Measurements from ENCODE around the gene TIGD1. TPM values are rescaled to one million over a fixed set of nuclear protein-coding genes. Genes with fewer than 3 reads are reported as not detected.

Gene TIGD1
- total and polyA plus RNA-seq, 7 donors = 0.23 to 4.2 (median 3.0) TPM

DNA sequence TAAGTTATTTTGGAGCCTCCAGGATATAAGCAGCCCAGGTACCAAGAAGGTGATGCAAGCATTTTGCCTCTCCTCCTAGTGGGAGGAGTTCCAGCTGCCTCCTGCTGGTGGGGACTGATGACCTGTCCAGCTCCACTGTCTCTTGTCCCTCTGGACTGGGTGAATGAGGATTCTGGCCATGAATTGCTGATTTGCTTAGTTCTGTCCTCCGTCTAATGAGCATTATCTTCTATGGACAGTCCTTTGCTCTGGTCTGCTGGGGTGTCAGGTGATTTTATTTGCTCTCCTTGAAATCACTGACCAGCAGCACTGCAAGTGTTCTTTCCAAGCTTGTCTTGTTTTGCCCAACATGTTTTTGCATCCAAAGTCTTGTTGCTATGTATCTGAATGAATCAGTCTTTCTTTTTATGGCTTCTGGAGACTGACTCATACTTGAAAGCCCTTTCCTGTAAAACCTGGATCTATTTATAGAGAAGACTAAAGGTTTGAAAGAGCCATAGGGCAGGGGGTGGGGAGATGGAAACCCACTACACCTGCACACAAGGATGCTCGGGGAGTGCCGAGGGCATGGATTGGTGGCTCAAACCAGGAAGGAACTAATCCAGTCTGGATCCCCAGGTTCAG lies 42.5 kb upstream of the TIGD1 start:
- Histone ChIP-seq H3K27ac (peak overlapping the region; percentile 44 to 68 (median 47)), H3K27me3 (no peaks in the 10 kb centered on the region), H3K9me3 (no peaks in the 10 kb centered on the region), H3K4me1 (peaks cover 0 to 35% (median 28%) of the 10 kb centered on the region in 4 donors), H3K4me3 (no peak overlapping the region), H3K36me3 (no peaks in the 10 kb centered on the region)
- WGBS, 2 donors = 17 to 79% methylated on average over 3 of the region's 3 CpGs
- intact Hi-C loops (cut with DNase I) = no loop called here
- no peak for DNase-seq
- TF ChIP-seq, protein P1, sequence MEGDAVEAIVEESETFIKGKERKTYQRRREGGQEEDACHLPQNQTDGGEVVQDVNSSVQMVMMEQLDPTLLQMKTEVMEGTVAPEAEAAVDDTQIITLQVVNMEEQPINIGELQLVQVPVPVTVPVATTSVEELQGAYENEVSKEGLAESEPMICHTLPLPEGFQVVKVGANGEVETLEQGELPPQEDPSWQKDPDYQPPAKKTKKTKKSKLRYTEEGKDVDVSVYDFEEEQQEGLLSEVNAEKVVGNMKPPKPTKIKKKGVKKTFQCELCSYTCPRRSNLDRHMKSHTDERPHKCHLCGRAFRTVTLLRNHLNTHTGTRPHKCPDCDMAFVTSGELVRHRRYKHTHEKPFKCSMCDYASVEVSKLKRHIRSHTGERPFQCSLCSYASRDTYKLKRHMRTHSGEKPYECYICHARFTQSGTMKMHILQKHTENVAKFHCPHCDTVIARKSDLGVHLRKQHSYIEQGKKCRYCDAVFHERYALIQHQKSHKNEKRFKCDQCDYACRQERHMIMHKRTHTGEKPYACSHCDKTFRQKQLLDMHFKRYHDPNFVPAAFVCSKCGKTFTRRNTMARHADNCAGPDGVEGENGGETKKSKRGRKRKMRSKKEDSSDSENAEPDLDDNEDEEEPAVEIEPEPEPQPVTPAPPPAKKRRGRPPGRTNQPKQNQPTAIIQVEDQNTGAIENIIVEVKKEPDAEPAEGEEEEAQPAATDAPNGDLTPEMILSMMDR (IDR thresholded peaks at IDR 0.05) = no peak
- TF ChIP-seq EP300 (IDR thresholded peaks at IDR 0.05) = no peak
- TF ChIP-seq POLR2A (IDR thresholded peaks at IDR 0.05) = no peak
- TF ChIP-seq POLR2AphosphoS5 (IDR thresholded peaks at IDR 0.05) = peak in 1 of 4 donors; percentile 12

DNA sequence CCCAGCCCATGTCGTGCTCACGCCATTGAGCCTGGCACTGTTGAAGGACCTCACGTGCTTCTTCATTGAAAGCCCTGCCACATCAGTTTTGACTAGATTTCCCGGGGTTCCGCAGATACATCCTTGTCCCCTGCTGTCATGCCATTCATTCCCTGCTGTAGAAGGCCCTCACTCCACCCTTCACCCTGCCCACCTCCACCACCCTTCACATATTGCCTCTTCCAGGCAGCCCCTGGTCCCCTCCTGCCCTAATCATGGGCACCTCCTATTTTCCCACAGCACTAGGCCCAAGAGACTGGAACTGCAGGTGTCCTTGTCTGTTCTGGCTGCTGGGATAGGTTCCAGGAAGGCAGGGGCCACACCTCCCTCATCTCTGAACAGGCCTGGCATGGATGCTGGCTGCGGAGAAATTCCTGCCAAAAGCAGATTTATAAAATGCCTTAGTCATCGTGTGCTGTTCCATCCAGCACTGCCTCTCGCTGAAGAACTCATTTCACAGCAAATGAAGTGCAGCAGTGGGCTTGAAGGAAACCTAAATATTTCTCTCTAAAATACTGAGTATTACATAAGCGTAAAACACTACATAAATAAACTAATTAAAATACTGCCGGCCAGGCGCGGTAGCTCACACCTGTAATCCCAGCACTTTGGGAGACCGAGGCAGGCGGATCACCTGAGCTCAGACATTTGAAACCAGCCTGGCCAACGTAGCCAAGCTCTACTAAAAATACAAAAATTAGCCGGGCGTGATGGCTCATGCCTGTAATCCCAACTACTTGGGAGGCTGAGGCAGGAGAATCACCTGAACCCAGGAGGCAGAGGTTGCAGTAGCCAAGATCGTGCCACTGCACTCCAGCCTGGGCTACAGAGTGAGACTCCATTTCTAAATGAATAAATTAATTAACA lies 38.6 kb upstream of the TIGD1 start:
- Histone ChIP-seq H3K27me3 (no peaks in the 10 kb centered on the region), H3K9me3 (no peaks in the 10 kb centered on the region), H3K4me1 (peaks cover 0 to 31% (median 28%) of the 10 kb centered on the region in 4 donors), H3K27ac (peak overlapping the region; percentile 37 to 76 (median 63)), H3K36me3 (peaks cover 0 to 7% (median 0%) of the 10 kb centered on the region in 4 donors), H3K4me3 (no peak overlapping the region)
- DNase-seq = peak; percentile 80
- no peak for TF ChIP-seq POLR2AphosphoS5 (IDR thresholded peaks at IDR 0.05)
- no peak for TF ChIP-seq POLR2A (IDR thresholded peaks at IDR 0.05)
- TF ChIP-seq, protein P1 (IDR thresholded peaks at IDR 0.05) = no peak
- TF ChIP-seq EP300 (IDR thresholded peaks at IDR 0.05) = no peak
- WGBS, 2 donors = 25 to 72% methylated on average over 18 of the region's 18 CpGs
- intact Hi-C loops (cut with DNase I) = no loop called here

DNA sequence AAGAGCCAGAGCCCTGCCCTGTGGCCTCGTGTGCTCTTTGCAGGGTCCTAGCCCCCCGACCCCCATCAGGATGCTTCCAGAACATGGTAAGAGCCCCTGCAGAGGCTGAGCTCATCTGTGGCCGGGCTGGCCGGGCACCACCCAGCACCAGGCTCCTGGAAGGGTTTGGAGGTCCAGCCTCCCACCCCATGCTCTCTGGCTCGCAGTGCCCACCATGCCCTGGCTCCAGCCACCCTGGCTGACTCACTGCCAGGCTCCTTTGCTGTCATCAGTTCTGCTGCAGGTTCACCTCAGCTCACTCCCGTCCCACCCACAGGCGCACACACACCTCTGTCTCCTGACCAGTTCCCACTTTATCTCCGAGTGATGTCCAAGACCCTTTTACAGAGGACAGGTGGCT lies 37.7 kb upstream of the TIGD1 start:
- no peak for TF ChIP-seq POLR2A (IDR thresholded peaks at IDR 0.05)
- TF ChIP-seq POLR2AphosphoS5 (IDR thresholded peaks at IDR 0.05) = no peak
- no peak for TF ChIP-seq EP300 (IDR thresholded peaks at IDR 0.05)
- TF ChIP-seq, protein P1 (IDR thresholded peaks at IDR 0.05) = no peak
- Histone ChIP-seq H3K36me3 (peaks cover 0 to 15% (median 0%) of the 10 kb centered on the region in 4 donors), H3K4me1 (peaks cover 0 to 22% (median 19%) of the 10 kb centered on the region in 4 donors), H3K9me3 (no peaks in the 10 kb centered on the region), H3K27ac (peak overlapping the region in 2 of 4 donors; percentile 75 to 76), H3K4me3 (no peak overlapping the region), H3K27me3 (no peaks in the 10 kb centered on the region)
- WGBS, 2 donors = 91 to 92% methylated on average over 8 of the region's 8 CpGs
- DNase-seq = peak; percentile 36
- intact Hi-C loops (cut with DNase I) = no loop called here

DNA sequence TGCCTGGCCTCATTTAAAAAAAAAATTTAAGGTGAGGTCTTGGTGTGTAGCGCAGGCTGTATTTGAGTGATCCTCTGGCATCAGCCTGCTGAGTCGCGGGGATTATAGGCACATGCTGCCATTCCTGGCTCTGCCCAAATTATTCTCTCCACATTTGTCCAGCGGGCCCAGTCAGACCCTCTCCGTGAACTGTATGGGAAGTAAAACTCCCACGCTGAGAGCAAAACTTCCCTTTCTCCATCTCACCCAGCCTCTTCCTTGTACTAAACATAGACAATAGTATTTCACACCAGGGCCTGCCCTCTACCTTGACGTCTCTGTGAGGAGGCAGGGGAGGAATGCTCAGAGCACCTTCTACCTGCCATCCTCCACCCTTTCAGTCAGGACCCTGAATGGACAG lies 37.2 kb upstream of the TIGD1 start:
- peak; percentile 44 for DNase-seq
- 84% methylated on average over 7 of the region's 7 CpGs for WGBS, 2 donors

More for the DNA sequence above, 37.2 kb upstream of the TIGD1 start:
- no peaks in the 10 kb centered on the region for H3K9me3 ChIP-seq
- intact Hi-C loops (cut with DNase I) = no loop called here
- no peaks in the 10 kb centered on the region for H3K27me3 ChIP-seq
- peaks cover 0 to 20% (median 0%) of the 10 kb centered on the region in 4 donors for H3K36me3 ChIP-seq
- TF ChIP-seq, protein P1 (IDR thresholded peaks at IDR 0.05) = no peak
- no peak for TF ChIP-seq EP300 (IDR thresholded peaks at IDR 0.05)
- no peak for TF ChIP-seq POLR2AphosphoS5 (IDR thresholded peaks at IDR 0.05)
- no peak for TF ChIP-seq POLR2A (IDR thresholded peaks at IDR 0.05)
- no peak overlapping the region for H3K27ac ChIP-seq
- no peak overlapping the region for H3K4me3 ChIP-seq
- H3K4me1 ChIP-seq = peaks cover 0 to 17% (median 14%) of the 10 kb centered on the region in 4 donors
